Neural cell (in vitro differentiated cells): ENCODE results near the gene MPIG6B. TPM values are rescaled to one million over a fixed set of nuclear protein-coding genes. Genes with fewer than 3 reads are reported as not detected.

Experiments
- H2AFZ ChIP-seq: fragments of 200-600, 300-800 bp; sonication (generic), shearing (Covaris generic); 2 replicates; pipeline ENCODE4 v1.6.0; 2014; ENCODE audit warnings: low read depth, mild to moderate bottlenecking, antibody characterized with exemption, low read length, moderate library complexity
- H3F3A ChIP-seq: fragments of 200-600 bp; shearing (Covaris generic); 2 replicates; pipeline ENCODE4 v1.6.1; 2016; ENCODE audit warnings: mild to moderate bottlenecking, moderate library complexity, mixed read lengths, antibody characterized with exemption, low read length; ENCODE audit not compliant: insufficient read depth, poor library complexity, severe bottlenecking
- H3K27ac ChIP-seq: fragments of 200-600, 300-800 bp; sonication (generic), shearing (Covaris generic); 2 replicates; pipeline ENCODE4 v1.5.1; 2014; ENCODE audit warnings: mild to moderate bottlenecking, low read length, moderate library complexity
- H3K27me3 ChIP-seq: fragments of 300-800, 200-600 bp; sonication (generic), shearing (Covaris generic); 2 replicates; pipeline ENCODE4 v1.6.0; 2014; ENCODE audit warnings: mild to moderate bottlenecking, low read depth, low read length, moderate library complexity; ENCODE audit not compliant: insufficient read depth
- H3K36me3 ChIP-seq: fragments of 300-800, 200-600 bp; sonication (generic), shearing (Covaris generic); 2 replicates; pipeline ENCODE4 v1.5.1; 2014; ENCODE audit warnings: mild to moderate bottlenecking, antibody characterized with exemption, low read length, moderate library complexity; ENCODE audit not compliant: insufficient read depth
- H3K4me2 ChIP-seq: fragments of 300-800, 200-600 bp; sonication (generic), shearing (Covaris generic); 2 replicates; pipeline ENCODE4 v1.6.0; 2014; ENCODE audit warnings: mild to moderate bottlenecking, low read length
- H3K4me3 ChIP-seq: fragments of 300-800, 200-600 bp; sonication (generic), shearing (Covaris generic); 2 replicates; pipeline ENCODE4 v1.5.1; 2014; ENCODE audit warnings: mild to moderate bottlenecking, low read length, moderate library complexity
- H3K79me2 ChIP-seq: fragments of 200-600 bp; shearing (Covaris generic); replicated peaks from 2 replicates; pipeline ENCODE4 v1.6.0; 2014; ENCODE audit warnings: mild to moderate bottlenecking, low read length, moderate library complexity; ENCODE audit not compliant: insufficient read depth
- H3K9ac ChIP-seq: fragments of 300-800, 200-600 bp; sonication (generic), shearing (Covaris generic); 2 replicates; pipeline ENCODE4 v1.6.1; 2016; ENCODE audit warnings: mild to moderate bottlenecking, low read length, mixed read lengths
- H3K9me2 ChIP-seq: fragments of 200-600 bp; shearing (Covaris generic); 2 replicates; pipeline ENCODE4 v1.6.1; 2016; ENCODE audit warnings: mild to moderate bottlenecking, low read length, mixed read lengths; ENCODE audit not compliant: insufficient read depth
- H3K9me3 ChIP-seq: fragments of 200-600, 300-800 bp; sonication (generic), shearing (Covaris generic); 2 replicates; pipeline ENCODE4 v1.6.1; 2016; ENCODE audit warnings: mild to moderate bottlenecking, mixed run types, low read length, moderate library complexity, mixed read lengths
- H4K20me1 ChIP-seq: fragments of 200-600 bp; shearing (Covaris generic); 2 replicates; pipeline ENCODE4 v1.6.1; 2016; ENCODE audit warnings: mild to moderate bottlenecking, mixed run types; ENCODE audit not compliant: insufficient read depth
- CTCF ChIP-seq: fragments of 450-650 bp; IDR thresholded peaks from 2 replicates; pipeline ENCODE4 v1.5.1; 2014; ENCODE audit warnings: antibody characterized with exemption, mild to moderate bottlenecking, moderate library complexity; ENCODE audit not compliant: poor library complexity, severe bottlenecking
- EP300 ChIP-seq: fragments of 450-650 bp; conservative IDR thresholded peaks from 2 replicates; pipeline ENCODE4 v1.6.1; 2014; ENCODE audit warnings: antibody characterized with exemption, mild to moderate bottlenecking, moderate library complexity; ENCODE audit not compliant: poor library complexity, severe bottlenecking
- EZH2 ChIP-seq: fragments of 200-600, 300-800 bp; shearing (Covaris generic), sonication (generic); IDR thresholded peaks from 2 replicates; pipeline ENCODE4 v1.6.1; 2014; ENCODE audit warnings: antibody characterized with exemption, low read length, borderline replicate concordance, mild to moderate bottlenecking; ENCODE audit not compliant: insufficient read depth, poor library complexity, severe bottlenecking
- MXI1 ChIP-seq: fragments of 450-650 bp; conservative IDR thresholded peaks from 2 replicates; pipeline ENCODE4 v1.6.1; 2014; ENCODE audit warnings: antibody characterized with exemption, mild to moderate bottlenecking; ENCODE audit not compliant: poor library complexity, severe bottlenecking
- POLR2AphosphoS5 ChIP-seq: IDR thresholded peaks from 2 replicates; pipeline ENCODE4 v1.6.1; 2012
- RAD21 ChIP-seq: fragments of 450-650 bp; conservative IDR thresholded peaks from 2 replicates; pipeline ENCODE4 v1.6.1; 2014; ENCODE audit warnings: antibody characterized with exemption, mild to moderate bottlenecking, moderate library complexity
- REST ChIP-seq: IDR thresholded peaks from 2 replicates; pipeline ENCODE4 v1.6.1; 2012; ENCODE audit warnings: borderline replicate concordance
- SMC3 ChIP-seq: fragments of 450-650 bp; conservative IDR thresholded peaks from 2 replicates; pipeline ENCODE4 v1.6.1; 2014; ENCODE audit warnings: antibody characterized with exemption, mild to moderate bottlenecking, moderate library complexity; ENCODE audit not compliant: poor library complexity
- TAF1 ChIP-seq: IDR thresholded peaks from 2 replicates; pipeline ENCODE4 v1.6.1; 2012; ENCODE audit warnings: low read depth
- polyA plus RNA-seq: library from polyadenylated mRNA; depleted of rRNA; stranded (reverse); fragments of >200 nt; gene quantifications from 2 replicates; pipeline ENCODE4 v1.2.3, GENCODE V29; 2014

Gene MPIG6B
- polyA plus RNA-seq, 1 donor from 2014 or later: not detected

GRCh38 chr6:31732029-31732428, 8.9 kb downstream of the MPIG6B start:
- Histone ChIP-seq H3K36me3 (no peaks in the 10 kb centered on the region), H3K9me2 (no peaks in the 10 kb centered on the region), H3K4me2 (no peak overlapping the region), H3K79me2 (peaks cover 24% of the 10 kb centered on the region), H2AFZ (no peak overlapping the region), H3K4me3 (no peak overlapping the region), H3K9ac (no peak overlapping the region), H3F3A (no peaks in the 10 kb centered on the region), H4K20me1 (no peaks in the 10 kb centered on the region), H3K9me3 (no peaks in the 10 kb centered on the region), H3K27ac (no peak overlapping the region), H3K27me3 (no peaks in the 10 kb centered on the region)
- no peak for TF ChIP-seq POLR2AphosphoS5
- TF ChIP-seq RAD21: no peak
- TF ChIP-seq MXI1: no peak
- no peak for TF ChIP-seq CTCF
- TF ChIP-seq SMC3: no peak
- TF ChIP-seq EZH2: no peak
- no peak for TF ChIP-seq TAF1
- TF ChIP-seq EP300: no peak
- no peak for TF ChIP-seq REST

GRCh38 chr6:31733734-31734133, 10.6 kb downstream of the MPIG6B start:
- no peak overlapping the region for H2AFZ ChIP-seq
- no peak overlapping the region for H3K4me2 ChIP-seq
- H4K20me1 ChIP-seq: no peaks in the 10 kb centered on the region
- H3K79me2 ChIP-seq: peaks cover 23% of the 10 kb centered on the region
- H3K27ac ChIP-seq: no peak overlapping the region
- no peaks in the 10 kb centered on the region for H3K9me2 ChIP-seq
- no peaks in the 10 kb centered on the region for H3K27me3 ChIP-seq
- TF ChIP-seq POLR2AphosphoS5 (no peak), CTCF (no peak), RAD21 (no peak), REST (no peak), MXI1 (no peak), EZH2 (no peak), SMC3 (no peak), TAF1 (no peak), EP300 (no peak)
- H3K36me3 ChIP-seq: no peaks in the 10 kb centered on the region
- no peaks in the 10 kb centered on the region for H3K9me3 ChIP-seq
- H3F3A ChIP-seq: no peaks in the 10 kb centered on the region
- H3K4me3 ChIP-seq: no peak overlapping the region
- H3K9ac ChIP-seq: no peak overlapping the region
